Jurkat, Clone E6-1 (cell line): ENCODE results near the gene LGR5.
A peak's percentile ranks its signal among the peaks of the same experiment; 100 is the strongest.
"Not testable (repeated sequence)": the region's sequence is repeated elsewhere in the genome, so short reads cannot be mapped to it uniquely, and the experiment has no call there.

ENCODE experiments used
- DNase-seq: peaks from one replicate; pipeline ENCODE4 v3.0.0-alpha.2; 2011; ENCODE audit warnings: low read depth, low spot score
- H3K4me3 ChIP-seq: 2 replicates; pipeline ENCODE4 v1.5.1; 2011; ENCODE audit warnings: mild to moderate bottlenecking, low read length, control low read depth, moderate library complexity

LGR5 gene

DNA sequence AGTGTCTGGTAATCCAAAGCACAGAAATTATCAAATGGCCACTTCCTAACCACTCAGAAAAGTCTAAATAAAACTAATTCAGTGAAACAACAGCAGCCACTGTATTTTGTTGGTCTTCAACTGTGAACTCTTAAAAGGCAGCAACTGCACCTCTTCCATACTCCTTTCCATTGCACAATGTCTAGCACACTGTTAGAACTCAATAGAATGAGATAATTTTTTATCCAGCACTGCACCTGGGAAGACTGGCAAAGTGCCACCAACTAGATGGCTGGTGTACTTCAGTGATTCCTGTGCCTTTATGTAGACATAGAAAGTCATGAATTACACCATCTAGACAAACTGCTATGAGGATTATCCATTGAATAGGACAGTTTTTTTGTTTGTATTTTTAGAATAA is 26.2 kb downstream of the LGR5 start:
- DNase-seq: no peak
- no peak overlapping the region for H3K4me3 ChIP-seq

- DNase-seq: no peak
These were observed 29.7 kb downstream of the LGR5 start for GRCh38 chr12:71469258-71469750.

DNA sequence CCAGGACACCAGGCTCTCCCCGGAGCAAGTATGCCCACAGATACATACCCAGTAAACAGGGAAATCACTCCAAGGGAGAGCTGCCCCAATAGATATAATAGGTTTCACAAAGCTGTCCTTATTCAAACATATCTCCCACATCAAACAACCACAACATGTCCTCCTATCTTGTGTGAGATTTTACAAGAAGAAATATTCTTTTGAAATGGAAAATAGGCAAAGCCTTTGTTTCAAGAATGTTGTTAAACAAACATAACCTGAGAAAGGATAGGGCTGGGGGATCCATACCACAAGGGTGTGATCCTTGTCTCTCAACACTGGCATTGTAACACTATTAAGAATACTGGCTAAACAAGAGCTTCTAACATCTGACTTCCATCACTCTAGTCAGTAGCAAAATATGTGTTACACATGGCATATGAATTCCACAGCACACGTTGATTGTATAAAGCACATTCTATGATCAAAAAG is 32.9 kb downstream of the LGR5 start:
- H3K4me3 ChIP-seq: no peak overlapping the region
- DNase-seq: no peak

More at GRCh38 chr12:71469258-71469750, 29.7 kb downstream of the LGR5 start:
- no peak overlapping the region for H3K4me3 ChIP-seq

DNA sequence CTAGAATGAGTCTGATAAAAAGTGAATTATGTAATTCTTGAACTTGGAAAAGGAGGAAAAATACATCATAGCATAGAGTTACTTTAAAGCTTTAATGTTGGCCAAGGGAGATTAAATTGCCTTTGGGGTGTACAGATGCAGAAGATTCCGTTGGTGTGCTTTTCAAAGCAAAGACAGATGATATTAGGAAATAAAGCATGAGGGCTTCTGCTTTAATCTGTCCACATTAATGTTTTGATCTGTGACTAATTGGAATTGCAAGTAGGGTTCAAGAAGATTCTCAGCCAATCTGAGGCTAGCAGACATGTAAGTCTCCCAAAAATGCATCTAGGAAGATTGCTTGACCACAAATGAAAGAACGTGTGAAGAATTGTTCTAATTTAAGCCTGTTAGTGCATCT is 35.2 kb downstream of the LGR5 start:
- no peak for DNase-seq
- H3K4me3 ChIP-seq: no peak overlapping the region

DNA sequence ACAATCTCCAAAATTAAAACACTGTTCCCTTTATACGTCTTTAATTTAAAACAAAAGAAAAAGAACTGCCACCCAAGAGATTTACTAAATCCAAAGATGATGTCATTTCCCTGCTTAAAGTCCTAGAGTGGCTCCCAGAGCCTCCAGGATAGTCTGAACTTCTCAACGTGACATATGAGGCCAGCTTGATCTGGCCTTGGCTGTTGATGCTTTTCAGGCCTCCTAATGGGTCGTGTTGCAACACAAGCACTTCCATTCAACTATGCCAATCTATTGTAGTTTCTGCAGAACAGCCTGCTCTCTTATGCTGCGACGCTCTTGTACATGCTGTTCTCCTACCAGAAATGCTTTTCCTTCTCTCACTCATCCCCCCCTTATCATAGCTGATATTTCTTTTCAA is 35.7 kb downstream of the LGR5 start:
- H3K4me3 ChIP-seq: no peak overlapping the region
- DNase-seq: no peak

DNA sequence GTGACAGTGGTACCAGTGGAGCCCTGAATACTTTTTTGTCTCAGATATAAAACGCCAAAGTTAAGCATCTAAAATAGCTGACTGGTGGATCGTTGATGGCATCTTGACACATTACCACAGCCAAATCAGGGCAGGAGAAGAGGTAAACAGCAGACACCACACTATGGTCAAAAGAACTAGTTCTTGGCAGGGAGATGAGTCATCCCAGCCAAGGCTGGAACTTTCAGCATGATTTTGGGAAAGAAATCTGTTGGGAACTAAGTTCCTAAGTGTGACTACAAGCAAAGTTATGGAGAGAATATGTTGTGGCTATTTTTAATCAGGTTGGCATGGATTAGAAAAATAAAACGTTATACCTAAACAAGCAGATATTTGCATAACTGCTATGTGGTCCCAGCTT is 36.9 kb downstream of the LGR5 start:
- no peak overlapping the region for H3K4me3 ChIP-seq
- no peak for DNase-seq

- H3K4me3 ChIP-seq: no peak overlapping the region
- DNase-seq: no peak
These were observed 38.0 kb downstream of the LGR5 start for GRCh38 chr12:71477609-71478008.

- no peak overlapping the region for H3K4me3 ChIP-seq
- no peak for DNase-seq
These were observed 38.7 kb downstream of the LGR5 start for GRCh38 chr12:71478270-71478669.

DNA sequence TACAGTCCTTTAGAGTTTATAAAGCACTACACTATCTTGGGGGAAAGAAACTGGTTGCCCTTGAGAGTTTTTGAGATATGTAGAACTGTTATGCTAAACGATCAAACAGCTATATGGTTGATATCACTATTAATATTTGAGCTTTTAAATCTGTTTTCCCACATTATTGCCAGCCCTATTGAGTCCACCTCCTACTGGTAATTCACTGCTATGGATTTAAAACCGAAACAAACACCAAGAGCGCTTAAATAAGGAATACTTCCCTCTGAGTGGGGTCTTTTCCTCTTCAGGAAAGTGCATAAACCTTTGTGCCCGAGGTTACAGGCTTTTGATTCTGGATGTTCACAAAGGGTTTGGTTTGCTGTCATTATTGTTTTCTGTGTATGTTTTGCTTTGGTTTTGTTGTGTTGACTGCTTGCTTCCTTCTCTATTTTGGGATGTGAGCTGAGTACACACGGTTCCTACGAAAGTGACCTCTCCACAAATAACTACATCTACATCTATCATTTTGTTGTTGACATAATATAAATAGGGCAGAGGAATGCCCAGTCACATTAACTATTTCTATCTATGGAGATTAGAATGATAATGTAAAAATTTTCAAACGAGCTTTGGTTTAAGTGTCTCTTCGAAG is 44.8 kb downstream of the LGR5 start:
- H3K4me3 ChIP-seq: no peak overlapping the region
- no peak for DNase-seq

DNA sequence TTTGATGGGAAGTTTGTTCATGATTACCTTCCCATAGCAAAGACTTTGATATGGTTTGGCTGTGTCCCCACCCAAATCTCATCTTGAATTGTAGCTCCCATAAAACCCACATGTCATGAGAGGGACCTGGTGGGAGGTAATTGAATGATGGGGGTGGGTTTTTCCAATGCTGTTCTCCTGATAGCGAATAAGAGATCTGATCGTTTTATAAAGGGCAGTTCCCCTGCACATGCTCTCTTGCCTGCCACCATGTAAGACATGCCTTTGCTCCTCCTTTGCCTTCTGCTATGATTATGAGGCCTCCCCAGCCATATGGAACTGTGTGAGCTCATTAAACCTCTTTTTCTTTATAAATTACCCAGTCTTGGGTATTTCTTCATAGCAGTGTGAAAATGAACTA is 51.2 kb downstream of the LGR5 start:
- not testable (repeated sequence) for H3K4me3 ChIP-seq, DNase-seq

GRCh38 chr12:71492604-71493003 is 53.0 kb downstream of the LGR5 start:
- no peak overlapping the region for H3K4me3 ChIP-seq
- DNase-seq: no peak

- H3K4me3 ChIP-seq: no peak overlapping the region
- no peak for DNase-seq
These were observed 60.2 kb downstream of the LGR5 start for GRCh38 chr12:71499834-71500233.

GRCh38 chr12:71503579-71504391 is 64.2 kb downstream of the LGR5 start:
- peak; percentile 35 for DNase-seq
- no peak overlapping the region for H3K4me3 ChIP-seq

GRCh38 chr12:71504476-71504875 is 64.9 kb downstream of the LGR5 start:
- H3K4me3 ChIP-seq: no peak overlapping the region
- no peak for DNase-seq

DNA sequence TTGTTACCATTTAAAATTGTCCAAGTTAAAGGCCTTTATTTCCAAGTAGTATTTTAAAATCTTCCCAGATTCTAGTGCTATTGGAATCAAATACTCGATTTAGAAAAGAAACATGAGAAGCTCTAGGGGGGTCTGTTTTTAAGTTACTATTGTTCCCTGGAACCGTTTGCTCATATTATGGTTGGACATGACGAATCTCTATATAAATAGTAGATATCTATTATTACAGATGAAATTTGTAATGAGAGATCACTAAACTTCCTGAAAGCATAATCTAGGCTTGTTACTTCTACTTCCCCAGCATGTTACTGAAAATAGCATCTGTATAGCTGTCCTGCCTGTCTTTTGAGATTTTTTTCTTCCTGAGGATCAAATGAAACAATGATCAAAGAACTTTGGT is 70.1 kb downstream of the LGR5 start:
- no peak overlapping the region for H3K4me3 ChIP-seq
- no peak for DNase-seq

DNA sequence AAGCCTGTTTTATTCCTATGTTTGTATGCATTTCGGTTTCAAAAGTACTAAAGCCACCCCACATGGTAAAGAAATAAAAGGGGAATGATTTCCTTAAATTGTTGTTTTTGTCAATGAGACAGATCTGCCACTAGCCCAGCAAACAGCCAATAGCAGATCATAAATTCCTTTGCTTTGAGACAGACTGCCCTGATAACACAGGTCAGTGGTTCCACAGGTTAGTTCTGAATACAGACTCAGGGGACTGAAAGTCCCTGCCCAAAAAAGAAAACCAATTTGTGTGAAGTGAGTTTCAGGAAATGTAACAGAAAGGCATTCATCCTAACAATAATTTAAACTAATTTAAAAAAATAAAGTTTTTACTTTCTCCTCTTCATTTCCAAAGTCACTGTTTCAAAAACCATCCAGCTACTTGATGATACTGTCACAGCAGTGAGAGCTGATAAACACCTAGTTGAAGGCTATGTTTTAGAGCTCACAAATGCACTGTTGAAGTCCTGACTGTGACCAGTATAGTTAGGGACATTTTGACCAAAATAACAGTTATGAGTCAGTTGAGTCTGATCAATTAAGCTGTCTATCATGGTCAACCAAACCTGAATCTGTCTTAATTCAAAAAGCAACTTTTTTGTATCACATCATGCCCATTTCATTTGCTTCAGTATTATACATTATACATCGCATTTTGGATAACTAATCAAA is 77.7 kb downstream of the LGR5 start:
- no peak overlapping the region for H3K4me3 ChIP-seq
- no peak for DNase-seq

DNA sequence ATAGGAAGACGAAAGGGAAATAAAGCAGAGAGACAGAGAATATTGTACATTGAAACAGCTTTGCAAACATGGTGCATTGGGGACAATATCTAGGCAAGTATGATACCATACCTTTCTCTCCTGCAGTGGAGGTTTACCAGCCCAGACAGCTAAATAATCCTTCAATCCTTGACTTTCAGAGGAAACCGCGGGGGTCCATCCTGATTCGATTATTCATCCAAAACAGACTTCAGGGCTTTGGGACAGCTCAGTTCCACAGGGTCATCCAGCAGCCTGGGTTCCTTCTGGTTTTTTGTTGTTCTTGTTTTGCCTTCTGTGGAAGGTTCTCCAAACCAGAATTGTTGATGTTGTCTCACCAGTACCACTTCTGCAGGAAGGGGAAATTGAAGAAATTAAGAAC is 81.5 kb downstream of the LGR5 start:
- DNase-seq: no peak
- no peak overlapping the region for H3K4me3 ChIP-seq

- no peak for DNase-seq
These were observed 85.0 kb downstream of the LGR5 start for GRCh38 chr12:71524626-71525025.

DNA sequence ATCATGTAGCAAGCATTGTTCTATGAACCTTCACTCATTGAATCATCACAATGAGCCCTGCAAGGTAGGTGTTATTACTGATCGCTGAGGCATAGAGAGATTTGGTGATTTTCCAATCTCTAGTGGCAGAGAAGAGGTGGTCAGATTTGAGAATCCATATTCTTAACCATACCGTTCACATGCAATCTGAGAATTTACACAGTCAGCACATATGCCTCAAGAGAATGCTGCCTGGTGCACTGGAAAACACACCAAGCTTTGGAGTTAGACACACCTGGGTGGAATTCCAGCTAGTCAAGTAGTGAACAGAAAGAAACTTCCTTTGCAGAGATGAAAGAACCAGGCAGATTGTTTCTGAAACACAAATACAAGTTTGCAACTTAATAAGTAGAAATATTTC is 94.1 kb downstream of the LGR5 start:
- no peak overlapping the region for H3K4me3 ChIP-seq
- no peak for DNase-seq

More at GRCh38 chr12:71524626-71525025, 85.0 kb downstream of the LGR5 start:
- no peak overlapping the region for H3K4me3 ChIP-seq
